Activated CD8-positive, alpha-beta memory T cell treated with anti-CD3 and anti-CD28 coated beads, Interleukin-2, amount 10 ng/mL, durations not matched to agents 7 days and 5 days (primary cell): ENCODE measurements around the gene DICER1. TPM values are rescaled to one million over a fixed set of nuclear protein-coding genes. Genes with fewer than 3 reads are reported as not detected.

Experiments used
- ATAC-seq: fragments of 150-1000 bp; cut with Tn5 transposase; one replicate; pipeline ENCODE4 v1.10.0; 2021; ENCODE audit warnings: moderate library complexity
- CTCF ChIA-PET: fragments of 350-600 bp; sonication (Branson Sonifier 250); formaldehyde crosslinking; loops from one replicate; lab custom pipeline; 2021; ENCODE audit warnings: antibody characterized with exemption; lab: Charles Lee
- DNase-seq: peaks from one replicate; pipeline ENCODE4 v3.0.0-alpha.2; 2020
- H3K27ac Mint-ChIP-seq: one replicate; pipeline ENCODE4 v1.8.0; 2021; ENCODE audit warnings: mild to moderate bottlenecking, mixed read lengths
- H3K27me3 Mint-ChIP-seq: one replicate; pipeline ENCODE4 v1.8.0; 2021; ENCODE audit warnings: mixed read lengths
- H3K36me3 Mint-ChIP-seq: one replicate; pipeline ENCODE4 v1.8.0; 2021; ENCODE audit warnings: mild to moderate bottlenecking, mixed read lengths
- H3K4me1 Mint-ChIP-seq: one replicate; pipeline ENCODE4 v1.8.0; 2021; ENCODE audit warnings: mixed read lengths
- H3K4me3 Mint-ChIP-seq: one replicate; pipeline ENCODE4 v1.8.0; 2021; ENCODE audit warnings: mild to moderate bottlenecking, moderate library complexity, mixed read lengths
- H3K9me3 Mint-ChIP-seq: one replicate; pipeline ENCODE4 v1.8.0; 2022; ENCODE audit warnings: low read depth, mixed read lengths
- total RNA-seq, 2 experiments: library from RNA; stranded (reverse); gene quantifications; one replicate each; pipeline ENCODE4 v1.2.3, GENCODE V29; 2021

The DICER1 gene
- total RNA-seq, 2 experiments from 2014 or later: 61.4 to 75.6 TPM

DNA sequence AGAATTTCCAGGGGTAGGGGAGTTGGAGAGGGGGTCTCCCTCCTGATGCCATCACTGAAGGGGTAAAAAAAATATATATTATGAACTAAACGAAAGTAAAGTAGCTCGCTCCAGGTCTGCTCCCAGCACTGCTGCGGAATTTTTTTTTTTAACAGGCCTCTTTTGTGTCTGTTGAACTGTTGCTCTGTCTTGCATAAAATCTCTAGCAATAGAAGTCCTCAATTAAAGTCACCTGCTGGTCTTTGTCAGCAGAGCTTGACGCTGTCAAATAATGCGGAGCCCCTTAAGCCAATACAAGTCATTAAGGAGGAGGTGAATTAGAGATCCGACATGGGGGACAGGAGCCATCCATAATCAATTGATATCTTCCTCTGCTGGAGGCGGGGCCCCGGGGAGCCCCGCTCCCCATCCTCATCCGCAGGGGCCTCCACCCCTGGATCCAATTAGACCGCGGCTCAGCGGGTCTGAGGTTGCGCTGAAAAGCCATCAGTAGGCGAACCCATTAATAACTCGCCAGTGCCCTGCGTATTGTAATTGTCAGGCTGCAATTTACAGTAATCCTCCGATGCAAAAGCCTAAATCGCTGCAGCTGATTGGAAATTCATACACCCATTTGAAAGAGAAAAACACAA lies 85.6 kb downstream of the DICER1 start:
- ATAC-seq (no peak), DNase-seq (no peak)
- H3K9me3 Mint-ChIP-seq: no peaks in the 10 kb centered on the region
- no peak overlapping the region for H3K27ac Mint-ChIP-seq
- no peaks in the 10 kb centered on the region for H3K27me3 Mint-ChIP-seq
- H3K4me3 Mint-ChIP-seq: no peak overlapping the region
- no peaks in the 10 kb centered on the region for H3K36me3 Mint-ChIP-seq
- no peaks in the 10 kb centered on the region for H3K4me1 Mint-ChIP-seq
- CTCF ChIA-PET: no interaction called here

DNA sequence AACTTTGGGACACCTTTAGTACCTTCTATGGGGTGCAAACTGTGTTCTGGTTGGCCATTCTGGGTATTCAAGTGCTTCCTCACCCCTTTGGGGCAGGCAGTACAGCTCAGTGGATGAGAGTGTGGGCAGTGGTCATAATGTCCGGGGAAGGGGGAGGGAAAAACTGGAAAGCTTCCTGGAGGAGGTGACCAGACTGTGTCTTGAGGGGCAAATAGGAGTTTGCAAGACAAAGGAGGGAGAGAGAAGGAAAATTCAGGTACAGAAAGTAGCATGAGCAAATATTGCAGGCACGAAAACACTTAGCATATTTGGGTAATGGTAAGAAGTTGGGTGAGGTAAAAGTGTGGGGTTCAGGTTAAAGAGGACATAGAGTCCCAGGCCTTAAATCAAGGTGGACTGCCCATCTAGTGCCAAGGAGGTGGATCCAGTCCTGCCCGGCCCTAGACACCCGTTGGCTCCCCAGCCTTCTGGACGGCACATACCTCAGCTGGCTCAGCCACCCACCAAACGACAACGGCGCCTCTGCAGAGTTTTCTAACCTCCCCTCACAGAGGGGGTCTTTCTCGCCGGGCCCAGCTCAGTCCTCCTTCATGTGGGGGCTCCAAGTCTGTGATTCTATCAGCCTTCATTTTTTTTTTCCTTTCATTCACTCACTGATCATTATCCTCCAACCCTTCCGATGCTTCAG lies 86.4 kb downstream of the DICER1 start:
- Mint-ChIP-seq H3K27ac (no peak overlapping the region), H3K4me3 (no peak overlapping the region), H3K27me3 (no peaks in the 10 kb centered on the region), H3K4me1 (no peaks in the 10 kb centered on the region), H3K36me3 (no peaks in the 10 kb centered on the region), H3K9me3 (no peaks in the 10 kb centered on the region)
- DNase-seq (no peak), ATAC-seq (no peak)
- CTCF ChIA-PET: no interaction called here

DNA sequence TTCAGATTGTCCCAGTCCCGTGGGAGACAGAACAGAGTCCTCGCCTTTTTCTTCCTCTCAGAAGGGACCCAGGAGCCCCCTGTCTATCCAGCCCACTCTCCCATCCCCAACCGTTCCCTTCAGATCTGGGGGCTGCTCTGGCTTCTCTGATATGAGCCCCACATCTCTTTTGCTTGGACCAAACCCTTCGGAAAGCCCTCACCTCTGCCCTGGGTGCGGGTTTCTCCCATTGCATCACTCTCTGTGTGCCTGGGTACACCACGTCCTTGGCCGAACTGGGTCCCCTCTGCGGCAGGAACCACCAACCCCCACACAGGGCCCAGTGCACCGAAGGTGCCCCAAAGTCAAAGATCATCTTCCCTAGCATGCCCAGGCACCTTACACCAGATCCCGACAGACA lies 87.8 kb downstream of the DICER1 start:
- H3K9me3 Mint-ChIP-seq: no peaks in the 10 kb centered on the region

DNA sequence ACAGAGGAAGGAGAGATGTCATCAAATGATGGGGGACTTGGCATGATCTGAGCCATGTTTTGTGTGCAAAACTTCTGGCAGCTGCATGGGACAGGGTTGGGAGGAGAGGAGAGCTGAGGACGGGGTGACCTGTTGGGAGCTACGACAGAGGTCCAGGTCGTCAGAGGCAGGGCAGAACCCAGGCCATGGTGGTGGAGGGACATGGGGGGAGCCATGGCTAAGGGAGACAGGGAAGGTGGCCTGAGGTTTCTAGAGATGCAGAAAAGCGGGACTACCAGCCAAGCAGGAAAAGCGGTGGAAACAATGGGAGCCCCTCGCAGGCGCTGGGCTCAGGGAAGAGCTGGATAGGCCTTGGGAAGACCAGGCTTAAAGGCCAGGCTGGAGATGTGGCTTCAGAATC lies 88.3 kb downstream of the DICER1 start:
- no peaks in the 10 kb centered on the region for H3K9me3 Mint-ChIP-seq
- H3K27ac Mint-ChIP-seq: no peak overlapping the region
- H3K27me3 Mint-ChIP-seq: no peaks in the 10 kb centered on the region
- no peaks in the 10 kb centered on the region for H3K4me1 Mint-ChIP-seq
- CTCF ChIA-PET: no interaction called here
- no peak overlapping the region for H3K4me3 Mint-ChIP-seq
- DNase-seq (no peak), ATAC-seq (no peak)
- no peaks in the 10 kb centered on the region for H3K36me3 Mint-ChIP-seq

More for the DNA sequence above, 87.8 kb downstream of the DICER1 start:
- Mint-ChIP-seq H3K4me1 (no peaks in the 10 kb centered on the region), H3K27ac (no peak overlapping the region), H3K27me3 (no peaks in the 10 kb centered on the region), H3K4me3 (no peak overlapping the region), H3K36me3 (no peaks in the 10 kb centered on the region)
- DNase-seq (no peak), ATAC-seq (no peak)
- CTCF ChIA-PET: no interaction called here

DNA sequence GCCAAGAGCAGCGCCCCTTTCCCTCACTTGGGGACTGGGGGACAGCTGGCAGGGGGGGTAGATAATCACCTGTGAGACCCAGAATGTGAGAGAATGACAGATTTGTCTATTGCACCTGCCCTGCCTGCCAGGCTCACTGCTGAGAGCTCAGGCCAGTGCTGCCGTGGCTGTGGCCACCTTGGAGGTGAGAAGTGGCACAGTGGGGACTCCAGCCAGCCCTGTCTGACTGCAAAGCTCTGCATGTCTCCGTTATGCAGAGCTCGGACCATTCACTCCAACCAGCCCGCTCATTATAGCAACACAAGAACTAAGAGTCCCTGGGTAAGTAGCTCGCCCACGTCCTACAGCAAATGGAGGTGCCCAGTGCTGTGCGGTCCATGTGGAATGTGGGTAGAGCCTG lies 88.8 kb downstream of the DICER1 start:
- no peak overlapping the region for H3K27ac Mint-ChIP-seq
- no peaks in the 10 kb centered on the region for H3K27me3 Mint-ChIP-seq
- no peaks in the 10 kb centered on the region for H3K4me1 Mint-ChIP-seq
- H3K36me3 Mint-ChIP-seq: no peaks in the 10 kb centered on the region
- ATAC-seq (no peak), DNase-seq (no peak)
- H3K4me3 Mint-ChIP-seq: no peak overlapping the region
- CTCF ChIA-PET: no interaction called here
- no peaks in the 10 kb centered on the region for H3K9me3 Mint-ChIP-seq

DNA sequence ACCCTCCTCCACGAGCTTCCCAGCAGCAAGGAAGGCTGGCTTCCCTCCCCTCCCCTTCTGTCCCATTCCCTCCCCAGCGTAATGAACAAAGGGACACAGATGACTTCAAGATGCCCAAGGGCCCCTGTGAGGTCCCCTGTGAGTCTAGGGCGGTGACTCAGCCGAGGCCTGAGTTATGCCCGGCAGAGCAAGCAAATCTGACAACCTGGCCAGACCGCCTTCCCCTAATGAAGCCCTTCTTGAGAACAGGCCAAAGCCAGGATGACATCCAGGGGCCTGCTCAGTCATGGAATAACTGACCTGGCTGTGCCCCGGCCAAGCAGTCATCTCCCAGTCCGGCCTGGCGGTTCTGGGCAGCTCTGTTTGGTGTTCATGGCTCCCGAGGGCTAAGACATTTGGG lies 89.2 kb downstream of the DICER1 start:
- CTCF ChIA-PET: no interaction called here
- Mint-ChIP-seq H3K27me3 (no peaks in the 10 kb centered on the region), H3K27ac (no peak overlapping the region), H3K9me3 (no peaks in the 10 kb centered on the region), H3K36me3 (no peaks in the 10 kb centered on the region), H3K4me1 (no peaks in the 10 kb centered on the region), H3K4me3 (no peak overlapping the region)
- ATAC-seq (no peak), DNase-seq (no peak)

DNA sequence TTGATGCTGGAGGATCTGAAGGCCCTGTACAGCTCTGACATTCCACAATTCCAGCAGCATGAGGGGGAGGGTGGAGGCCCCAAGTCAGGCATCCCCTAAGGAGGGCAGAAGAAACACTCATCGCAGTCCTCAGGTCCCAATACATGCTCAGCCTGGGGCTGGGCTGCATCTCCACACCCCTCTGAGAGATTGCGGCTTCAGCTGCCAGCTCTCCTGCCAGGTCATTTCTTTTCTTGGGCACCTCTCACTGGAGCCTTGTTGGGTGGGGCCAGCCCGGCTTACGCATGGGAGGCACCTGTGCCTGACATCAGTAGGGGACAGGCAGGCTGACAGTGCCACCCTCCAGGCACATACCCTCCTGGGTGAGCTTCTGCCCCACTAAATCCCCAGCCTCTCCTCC lies 89.8 kb downstream of the DICER1 start:
- no peaks in the 10 kb centered on the region for H3K36me3 Mint-ChIP-seq
- CTCF ChIA-PET: no interaction called here
- no peaks in the 10 kb centered on the region for H3K27me3 Mint-ChIP-seq
- DNase-seq (no peak), ATAC-seq (no peak)
- H3K27ac Mint-ChIP-seq: no peak overlapping the region
- H3K4me1 Mint-ChIP-seq: no peaks in the 10 kb centered on the region
- H3K9me3 Mint-ChIP-seq: no peaks in the 10 kb centered on the region
- H3K4me3 Mint-ChIP-seq: no peak overlapping the region

DNA sequence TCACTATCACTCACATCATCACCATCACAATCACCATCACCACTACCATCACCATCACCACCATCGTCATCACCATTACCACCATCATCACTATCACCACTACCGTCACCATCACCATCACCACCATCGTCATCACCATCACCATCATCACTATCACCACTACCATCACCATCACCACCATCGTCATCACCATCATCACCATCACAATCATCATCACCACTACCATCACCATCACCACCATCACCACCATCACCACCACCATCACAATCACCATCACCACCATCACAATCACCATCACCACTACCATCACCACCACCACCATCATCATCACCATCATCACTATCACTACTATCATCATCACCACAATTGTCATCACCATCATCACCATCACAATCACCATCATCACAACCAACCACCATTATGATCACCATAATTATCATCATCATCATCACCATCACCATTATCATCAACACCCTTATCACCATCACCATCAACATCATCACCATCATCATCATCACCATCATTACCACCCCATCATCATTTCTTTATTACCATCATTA lies 90.8 kb downstream of the DICER1 start:
- no peaks in the 10 kb centered on the region for H3K4me1 Mint-ChIP-seq
- ATAC-seq (no peak), DNase-seq (no peak)
- CTCF ChIA-PET: no interaction called here
- no peaks in the 10 kb centered on the region for H3K36me3 Mint-ChIP-seq
- H3K9me3 Mint-ChIP-seq: no peaks in the 10 kb centered on the region
- no peak overlapping the region for H3K27ac Mint-ChIP-seq
- no peaks in the 10 kb centered on the region for H3K27me3 Mint-ChIP-seq
- H3K4me3 Mint-ChIP-seq: no peak overlapping the region

DNA sequence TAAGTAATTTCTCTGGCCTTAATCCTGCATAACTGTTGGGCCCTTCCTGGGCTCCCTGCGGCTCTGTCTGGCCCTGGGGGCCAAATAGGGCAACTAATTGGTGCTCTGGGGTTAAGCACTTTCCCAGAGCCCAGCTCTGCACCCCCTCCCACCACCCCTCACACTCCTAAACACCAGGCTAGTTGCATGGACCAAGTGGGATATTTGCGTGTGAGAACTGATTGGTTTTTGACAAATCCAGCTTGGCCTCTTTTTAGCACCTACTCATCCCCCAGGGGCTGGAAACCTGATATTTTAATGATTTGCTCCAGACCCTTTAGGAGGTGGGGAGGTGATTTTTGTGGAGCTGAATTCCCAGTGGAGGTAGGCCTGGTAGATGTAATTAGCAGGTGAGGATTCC lies 91.9 kb downstream of the DICER1 start:
- Mint-ChIP-seq H3K4me3 (no peak overlapping the region), H3K4me1 (no peaks in the 10 kb centered on the region), H3K27me3 (no peaks in the 10 kb centered on the region), H3K9me3 (no peaks in the 10 kb centered on the region), H3K36me3 (no peaks in the 10 kb centered on the region), H3K27ac (no peak overlapping the region)
- CTCF ChIA-PET: no interaction called here
- no peak for ATAC-seq
- DNase-seq: no peak

DNA sequence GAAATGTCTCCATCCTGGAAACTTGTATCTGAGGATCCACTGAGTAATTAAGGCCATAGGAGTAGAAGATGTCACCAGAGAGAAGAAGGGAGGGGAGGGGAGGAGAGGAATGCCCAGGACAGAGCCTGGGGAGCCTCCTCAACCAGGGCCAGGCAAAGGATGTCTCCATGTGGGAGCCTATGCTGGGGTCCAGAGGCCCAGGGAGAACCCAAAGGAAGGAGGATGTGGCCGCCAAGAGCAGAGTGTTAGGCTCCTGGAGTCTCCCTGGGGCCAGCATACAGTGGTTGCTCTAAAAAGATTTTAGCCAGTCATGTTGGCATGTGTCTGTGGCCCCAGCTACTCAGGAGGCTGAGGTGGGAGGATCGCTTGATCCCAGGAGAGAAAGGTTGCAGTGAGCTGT lies 92.6 kb downstream of the DICER1 start:
- Mint-ChIP-seq H3K9me3 (no peaks in the 10 kb centered on the region), H3K27me3 (no peaks in the 10 kb centered on the region), H3K27ac (no peak overlapping the region), H3K36me3 (no peaks in the 10 kb centered on the region), H3K4me1 (no peaks in the 10 kb centered on the region), H3K4me3 (no peak overlapping the region)
- no peak for DNase-seq
- no peak for ATAC-seq
- CTCF ChIA-PET: no interaction called here

DNA sequence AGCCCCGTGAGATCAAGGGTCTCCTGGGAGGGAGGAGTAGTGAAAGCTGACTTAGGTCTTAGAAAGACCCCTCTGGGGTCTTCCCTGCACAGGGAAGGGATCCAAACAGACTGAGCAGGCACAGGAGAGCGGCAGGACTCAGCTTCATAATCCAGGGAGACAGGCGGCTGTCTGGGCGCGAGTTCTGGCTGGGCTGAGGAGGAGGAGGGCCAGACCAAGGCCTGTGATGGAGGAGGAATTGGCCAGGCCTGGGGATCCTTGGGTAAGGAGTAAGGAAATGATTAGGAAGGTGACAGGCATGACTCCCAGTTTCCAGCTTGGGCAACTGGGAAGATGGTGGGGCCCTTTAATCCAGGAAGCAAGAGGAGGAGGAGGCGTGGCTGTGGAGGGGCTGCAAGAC lies 93.1 kb downstream of the DICER1 start:
- ATAC-seq (no peak), DNase-seq (no peak)
- Mint-ChIP-seq H3K4me1 (peaks cover 3% of the 10 kb centered on the region), H3K27ac (no peak overlapping the region), H3K9me3 (no peaks in the 10 kb centered on the region), H3K27me3 (no peaks in the 10 kb centered on the region), H3K4me3 (no peak overlapping the region), H3K36me3 (no peaks in the 10 kb centered on the region)
- CTCF ChIA-PET: no interaction called here

DNA sequence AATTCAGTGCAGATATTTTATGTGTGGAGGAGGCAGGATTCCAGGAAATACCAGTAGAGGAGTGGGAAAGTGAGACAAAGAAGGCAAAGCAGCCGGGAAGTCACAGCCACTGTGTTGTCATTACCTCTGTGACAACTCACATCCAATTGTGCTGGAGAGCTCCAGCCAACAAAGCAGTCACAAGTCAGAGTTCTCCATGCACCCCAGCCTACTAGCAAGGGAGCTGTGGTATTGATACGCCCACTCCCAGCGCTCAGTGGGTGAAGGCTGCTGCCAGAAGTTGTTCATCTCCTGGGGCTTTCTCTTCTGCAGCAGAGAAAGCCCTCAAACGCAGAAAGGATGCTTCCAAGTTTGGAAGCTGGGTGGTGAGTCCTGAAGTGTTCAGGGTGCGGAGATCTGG lies 93.9 kb downstream of the DICER1 start:
- DNase-seq (no peak), ATAC-seq (no peak)
- Mint-ChIP-seq H3K27me3 (no peaks in the 10 kb centered on the region), H3K4me1 (peaks cover 6% of the 10 kb centered on the region), H3K9me3 (no peaks in the 10 kb centered on the region), H3K36me3 (no peaks in the 10 kb centered on the region), H3K27ac (no peak overlapping the region), H3K4me3 (no peak overlapping the region)
- CTCF ChIA-PET: no interaction called here

DNA sequence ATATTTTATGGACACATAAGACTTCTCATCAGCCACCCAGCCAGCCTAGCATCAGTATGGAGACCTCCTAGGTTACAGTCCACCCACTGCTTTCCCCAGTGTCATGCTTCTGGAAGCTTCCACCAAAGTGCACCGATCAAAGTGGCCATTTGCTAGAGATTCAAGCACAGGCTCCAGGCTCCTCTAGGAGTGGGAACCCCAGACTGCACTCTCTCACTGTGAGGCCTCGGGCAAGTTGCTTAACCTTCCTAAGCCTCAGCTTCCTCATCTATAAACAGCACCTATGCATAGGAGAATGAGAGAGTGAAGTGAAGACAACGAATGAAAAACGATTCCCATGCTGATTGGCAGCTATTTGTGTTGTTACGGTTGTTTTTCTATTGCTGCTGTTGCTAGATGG lies 94.4 kb downstream of the DICER1 start:
- H3K4me3 Mint-ChIP-seq: no peak overlapping the region
- no peaks in the 10 kb centered on the region for H3K36me3 Mint-ChIP-seq
- peaks cover 6% of the 10 kb centered on the region for H3K4me1 Mint-ChIP-seq
- ATAC-seq: no peak
- no peaks in the 10 kb centered on the region for H3K27me3 Mint-ChIP-seq
- H3K27ac Mint-ChIP-seq: no peak overlapping the region
- no peaks in the 10 kb centered on the region for H3K9me3 Mint-ChIP-seq
- DNase-seq: no peak
- CTCF ChIA-PET: no interaction called here

DNA sequence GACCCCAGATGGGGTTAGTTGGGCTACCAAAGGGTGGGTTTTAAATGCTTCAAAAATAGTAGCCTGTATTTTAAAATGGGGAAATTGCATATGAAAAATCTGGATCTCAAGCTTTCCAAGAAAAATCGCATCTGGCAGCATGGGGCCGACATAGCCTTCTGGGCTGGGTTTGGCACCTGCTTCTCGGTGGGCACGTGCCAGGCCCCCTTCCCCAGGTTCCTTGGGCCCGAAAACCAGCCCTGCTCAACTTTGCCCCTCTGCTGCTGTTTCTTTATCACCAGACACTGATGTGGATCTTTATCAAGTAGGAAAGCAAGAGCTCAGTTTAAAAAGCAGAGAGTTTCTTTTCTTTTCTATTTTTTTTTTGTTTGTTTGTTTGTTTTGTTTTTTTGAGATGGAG lies 95.1 kb downstream of the DICER1 start:
- CTCF ChIA-PET: no interaction called here
- no peak overlapping the region for H3K27ac Mint-ChIP-seq
- peaks cover 6% of the 10 kb centered on the region for H3K4me1 Mint-ChIP-seq
- no peak overlapping the region for H3K4me3 Mint-ChIP-seq
- no peaks in the 10 kb centered on the region for H3K36me3 Mint-ChIP-seq
- H3K9me3 Mint-ChIP-seq: no peaks in the 10 kb centered on the region
- no peak for DNase-seq
- no peaks in the 10 kb centered on the region for H3K27me3 Mint-ChIP-seq
- no peak for ATAC-seq
